ENCODE measurements around the gene GLI1.

DNA sequence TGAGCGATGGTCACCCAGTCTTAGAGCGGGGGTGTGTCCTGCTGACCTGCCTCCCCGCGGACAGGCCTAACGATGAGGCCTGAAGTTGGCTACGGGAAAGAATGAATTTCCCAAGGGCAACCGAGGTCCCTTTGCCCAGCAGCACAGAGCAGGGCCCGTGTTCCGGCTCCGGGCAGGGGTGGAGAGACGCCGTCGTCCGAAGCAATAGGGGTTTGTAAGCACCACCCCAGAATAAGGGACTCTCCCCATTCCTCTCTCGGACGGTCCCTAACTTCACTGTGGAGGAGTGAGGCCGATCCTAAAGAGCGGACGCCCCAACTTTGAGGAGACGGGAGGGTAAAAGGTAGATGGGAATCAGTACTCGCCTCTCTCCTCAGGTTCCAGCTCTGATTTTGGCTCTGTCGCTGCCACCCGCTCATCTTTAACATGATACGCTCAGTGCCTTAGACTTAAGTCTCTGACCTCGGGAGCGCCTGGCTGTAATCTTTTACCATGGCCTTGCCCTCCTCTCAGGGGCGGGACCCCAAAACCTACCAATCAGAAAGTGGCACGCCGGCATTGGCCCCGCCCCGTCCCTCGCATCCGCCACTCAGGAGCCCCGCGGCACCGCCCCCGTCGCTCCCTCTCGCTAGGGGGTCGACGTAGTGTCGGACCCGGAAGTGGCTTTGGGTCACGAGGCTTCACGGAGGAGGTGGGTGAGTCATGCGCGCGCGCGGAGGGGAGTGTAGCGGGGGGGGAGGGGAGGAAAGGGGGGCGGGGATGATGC is 60.7 kb downstream of the GLI1 start, which contains the start of gene DDIT3:
- no peak for TF ChIP-seq CTCF (IDR thresholded peaks at IDR 0.05; ENCODE audit: insufficient read depth, low read length)
- peak; percentile 98 for TF ChIP-seq POLR2AphosphoS5 (IDR thresholded peaks at IDR 0.05; ENCODE audit: low read depth)
- peak; percentile 75 for TF ChIP-seq REST (IDR thresholded peaks at IDR 0.05; ENCODE audit: insufficient replicate concordance, low read depth)
- TF ChIP-seq GABPA (IDR thresholded peaks at IDR 0.05; ENCODE audit: low read depth) = peak; percentile 33; the same call in 1 of the 2 replicates
